HCT116 (cell line): ENCODE results near the gene CWC27. TPM values are rescaled to one million over a fixed set of nuclear protein-coding genes. Genes with fewer than 3 reads are reported as not detected.

Source experiments
- ATAC-seq: fragments of 200-7000 bp; cut with Tn5 transposase; 2 replicates; pipeline ENCODE4 v1.9.1; 2020; ENCODE audit warnings: mild to moderate bottlenecking, moderate library complexity
- BruUV-seq: library from RNA; stranded (reverse); fragments of 400-500 nt; replicated peaks from 2 replicates; lab custom pipeline; 2021; lab: Mats Ljungman, UMichigan
- CTCF ChIA-PET: fragments of 300-600 bp; sonication (Branson Sonifier 250); formaldehyde crosslinking; loops from one replicate; lab custom pipeline; 2021; ENCODE audit warnings: antibody characterized with exemption; lab: Charles Lee
- POLR2A ChIA-PET: fragments of 300-600, 350-600 bp; sonication (Branson Sonifier 250); formaldehyde crosslinking; loops from one replicate; lab custom pipeline; 2021; ENCODE audit warnings: antibody characterized with exemption; lab: Charles Lee
- RAD21 ChIA-PET, 2 experiments: fragments of 300-600 bp; sonication (Branson Sonifier 250); formaldehyde crosslinking; loops; one replicate each; lab custom pipeline; 2023; ENCODE audit warnings: low total read pairs in 2 of 2; ENCODE audit not compliant: uncharacterized antibody in 2 of 2, unreplicated experiment in 2 of 2, low non-redundant PET in 1 of 2; lab: Charles Lee
- DNase-seq: peaks from one replicate; pipeline ENCODE4 v3.0.0-alpha.2; 2010; ENCODE audit warnings: low read depth, low spot score
- H2AFZ ChIP-seq: fragments of 200-600 bp; shearing (Covaris generic), sonication (generic); 2 replicates; pipeline ENCODE4 v1.6.1; 2017; ENCODE audit warnings: low read depth, mixed run types, mixed read lengths, antibody characterized with exemption, low read length; ENCODE audit not compliant: poor library complexity, severe bottlenecking
- H3K27ac ChIP-seq: 2 replicates; pipeline ENCODE4 v1.5.1; 2012; ENCODE audit warnings: low read depth, low read length
- H3K27me3 ChIP-seq: fragments of 200-600 bp; sonication (generic); 2 replicates; pipeline ENCODE4 v1.6.1; 2016; ENCODE audit warnings: mixed run types, low read length, mixed read lengths; ENCODE audit not compliant: insufficient read depth
- H3K36me3 ChIP-seq, 2 experiments: fragments of 200-500 bp in 1 of 2; fragments of 200-600 bp in 1 of 2; sonication (Bioruptor generic) in 1 of 2; sonication (generic) in 1 of 2; 2 replicates each; pipeline versions ENCODE4 v1.5.1 to v1.6.1; 2014 to 2016; ENCODE audit warnings: low read length in 2 of 2, inconsistent platforms in 1 of 2, mixed read lengths in 1 of 2, mixed run types in 1 of 2; ENCODE audit not compliant: insufficient read depth in 2 of 2, control insufficient read depth in 1 of 2
- H3K4me1 ChIP-seq, 2 experiments: fragments of 200-600 bp in 1 of 2; sonication (generic) in 1 of 2; 2 replicates each; pipeline versions ENCODE4 v1.5.1 to v1.6.1; 2012 to 2017; ENCODE audit warnings: low read length in 2 of 2, inconsistent platforms in 1 of 2, mild to moderate bottlenecking in 1 of 2, mixed read lengths in 1 of 2, mixed run types in 1 of 2, moderate library complexity in 1 of 2; ENCODE audit not compliant: insufficient read depth in 2 of 2, control insufficient read depth in 1 of 2
- H3K4me2 ChIP-seq: fragments of 200-600 bp; sonication (generic); 2 replicates; pipeline ENCODE4 v1.6.1; 2017; ENCODE audit warnings: mixed run types, low read length, mixed read lengths
- H3K4me3 ChIP-seq, 2 experiments: fragments of 200-600 bp in 1 of 2; sonication (generic) in 1 of 2; replicated peaks in 1 of 2; 2 replicates each; pipeline ENCODE4 v1.5.1; 2011 to 2016; ENCODE audit warnings: low read length in 2 of 2, control low read depth in 1 of 2, low read depth in 1 of 2, mild to moderate bottlenecking in 1 of 2, mixed read lengths in 1 of 2, mixed run types in 1 of 2
- H3K79me2 ChIP-seq: fragments of 200-600 bp; sonication (generic); 2 replicates; pipeline ENCODE4 v1.6.1; 2017; ENCODE audit warnings: mild to moderate bottlenecking, mixed run types, low read length, moderate library complexity, mixed read lengths; ENCODE audit not compliant: insufficient read depth
- H3K9ac ChIP-seq: fragments of 200-600 bp; sonication (generic); 2 replicates; pipeline ENCODE4 v1.6.1; 2016; ENCODE audit warnings: low read length, mixed read lengths
- H3K9me2 ChIP-seq: fragments of 200-600 bp; sonication (generic), shearing (Covaris generic); 2 replicates; pipeline ENCODE4 v1.6.1; 2017; ENCODE audit warnings: mixed run types, mild to moderate bottlenecking, moderate library complexity; ENCODE audit not compliant: insufficient read depth
- H3K9me3 ChIP-seq, 2 experiments: fragments of 200-500 bp in 1 of 2; fragments of 200-600 bp in 1 of 2; sonication (Bioruptor generic) in 1 of 2; sonication (generic) in 1 of 2; 2 replicates each; pipeline ENCODE4 v1.6.1; 2014 to 2017; ENCODE audit warnings: low read length in 2 of 2, mixed read lengths in 2 of 2, inconsistent platforms in 1 of 2, low read depth in 1 of 2, mild to moderate bottlenecking in 1 of 2, mixed run types in 1 of 2, moderate library complexity in 1 of 2; ENCODE audit not compliant: control insufficient read depth in 1 of 2, insufficient read depth in 1 of 2
- H4K20me1 ChIP-seq: fragments of 200-600 bp; sonication (generic), shearing (Covaris generic); 2 replicates; pipeline ENCODE4 v1.6.1; 2017; ENCODE audit warnings: mixed run types, mild to moderate bottlenecking, moderate library complexity; ENCODE audit not compliant: insufficient read depth
- ATF3 ChIP-seq: IDR thresholded peaks from 2 replicates; pipeline ENCODE4 v1.6.1; 2012
- CEBPB ChIP-seq: IDR thresholded peaks from 2 replicates; pipeline ENCODE4 v1.6.1; 2012; ENCODE audit warnings: low read depth
- ELF1 ChIP-seq: IDR thresholded peaks from 2 replicates; pipeline ENCODE4 v1.6.1; 2012; ENCODE audit warnings: low read depth, borderline replicate concordance
- EZH2 ChIP-seq: fragments of 200-600 bp; sonication (generic); IDR thresholded peaks from 2 replicates; pipeline ENCODE4 v1.6.1; 2017; ENCODE audit warnings: antibody characterized with exemption, mixed run types
- EZH2phosphoT487 ChIP-seq: fragments of 200-600 bp; IDR thresholded peaks from 2 replicates; pipeline ENCODE4 v1.6.1; 2018; ENCODE audit warnings: antibody characterized with exemption, borderline replicate concordance
- JUND ChIP-seq: IDR thresholded peaks from 2 replicates; pipeline ENCODE4 v1.6.1; 2012
- MAX ChIP-seq: IDR thresholded peaks from 2 replicates; pipeline ENCODE4 v1.6.1; 2012
- POLR2AphosphoS5 ChIP-seq: IDR thresholded peaks from 2 replicates; pipeline ENCODE4 v1.6.1; 2011; ENCODE audit warnings: mild to moderate bottlenecking, low read depth, low read length, moderate library complexity
- TCF7L2 ChIP-seq: IDR thresholded peaks from 2 replicates; pipeline ENCODE4 v1.7.0; 2011; ENCODE audit warnings: borderline replicate concordance, inconsistent platforms; ENCODE audit not compliant: insufficient read depth, insufficient read length; ENCODE audit errors: extremely low read depth
- ZBTB33 ChIP-seq: IDR thresholded peaks from 2 replicates; pipeline ENCODE4 v1.6.1; 2011; ENCODE audit warnings: mild to moderate bottlenecking, low read length, moderate library complexity; ENCODE audit not compliant: insufficient replicate concordance; ENCODE audit errors: extremely low read depth
- ZFX ChIP-seq: fragments of 450-650 bp; IDR thresholded peaks from 2 replicates; pipeline ENCODE4 v1.6.1; 2017
- intact Hi-C: fragments of 100-400 bp; cut with micrococcal nuclease; formaldehyde crosslinking; loops from 2 replicates; pipeline ENCODE4 v1.10.0; 2022
- total RNA-seq: library from RNA; stranded (reverse); gene quantifications from one replicate; pipeline ENCODE4 v1.2.1, GENCODE V29; 2021; ENCODE audit not compliant: unreplicated experiment

Gene CWC27
- total RNA-seq, 1 experiment from 2014 or later, result 29.1 TPM

GRCh38 chr5:64822320-64822719 is 53.6 kb downstream of the CWC27 start (continued):
- TF ChIP-seq ZBTB33 (no peak), EZH2 (no peak), ZFX (no peak), CEBPB (no peak), EZH2phosphoT487 (no peak), ATF3 (no peak), JUND (no peak), ELF1 (no peak), MAX (no peak)

GRCh38 chr5:64826541-64826940 is 57.8 kb downstream of the CWC27 start:
- Histone ChIP-seq H3K36me3 (no peaks in the 10 kb centered on the region), H3K9me3 (no peaks in the 10 kb centered on the region), H3K9ac (no peak overlapping the region), H3K27me3 (no peaks in the 10 kb centered on the region), H4K20me1 (no peaks in the 10 kb centered on the region), H3K27ac (no peak overlapping the region), H3K4me1 (no peaks in the 10 kb centered on the region), H2AFZ (no peak overlapping the region), H3K4me3 (no peak overlapping the region), H3K9me2 (no peaks in the 10 kb centered on the region), H3K79me2 (no peaks in the 10 kb centered on the region), H3K4me2 (no peak overlapping the region)
- ChIA-PET CTCF (interaction anchor here (1.1 kb wide), 1 partner anchor 16 kb away, joined by 4 read pairs; no protein-coding TSS in a partner anchor), POLR2A (no interaction called here), RAD21 (no interaction called here)
- ATAC-seq (no peak), DNase-seq (no peak)
- intact Hi-C loops, result loop anchor here (10.0 kb wide), 1 partner anchor 488 kb away; no protein-coding TSS in a partner anchor
- no peak for TF ChIP-seq MAX
- no peak for TF ChIP-seq TCF7L2
- no peak for TF ChIP-seq POLR2AphosphoS5
- no TSS peak for BruUV-seq
